Mesothelial cell of epicardium (in vitro differentiated cells): ENCODE data around the gene PTPRG. TPM values are rescaled to one million over a fixed set of nuclear protein-coding genes. Genes with fewer than 3 reads are reported as not detected.
A peak's percentile ranks its signal among the peaks of the same experiment; 100 is the strongest.

ENCODE experiments used
- DNase-seq, 2 experiments: peaks; one replicate each; pipeline ENCODE4 v3.0.0; 2021; ENCODE audit warnings: low spot score in 2 of 2; ENCODE audit not compliant: unreplicated experiment in 2 of 2
- H3K27ac Mint-ChIP-seq: 2 replicates; pipeline ENCODE4 v1.8.0; 2021; ENCODE audit warnings: mixed read lengths
- H3K27me3 Mint-ChIP-seq: 2 replicates; pipeline ENCODE4 v1.8.0; 2021; ENCODE audit warnings: low read depth, mixed read lengths
- H3K36me3 Mint-ChIP-seq: 2 replicates; pipeline ENCODE4 v1.8.0; 2021; ENCODE audit warnings: mixed read lengths
- H3K4me1 Mint-ChIP-seq: 2 replicates; pipeline ENCODE4 v1.8.0; 2021; ENCODE audit warnings: mixed read lengths
- H3K4me3 Mint-ChIP-seq: 2 replicates; pipeline ENCODE4 v1.8.0; 2021; ENCODE audit warnings: mild to moderate bottlenecking, moderate library complexity, mixed read lengths
- H3K9me3 Mint-ChIP-seq: 2 replicates; pipeline ENCODE4 v1.8.0; 2021; ENCODE audit warnings: mixed read lengths
- CTCF ChIP-seq: fragments of 200-600 bp; sonication (generic); IDR thresholded peaks from one replicate; pipeline ENCODE4 v1.5.0; 2021; ENCODE audit warnings: antibody characterized with exemption; ENCODE audit not compliant: unreplicated experiment
- total RNA-seq: library from RNA; stranded (reverse); gene quantifications from 3 replicates; pipeline ENCODE4 v1.2.1, GENCODE V29; 2021

The PTPRG gene
- total RNA-seq, 1 donor from 2014 or later = 40.4 TPM

- H3K9me3 Mint-ChIP-seq = no peaks in the 10 kb centered on the region
- no peaks in the 10 kb centered on the region for H3K36me3 Mint-ChIP-seq
- H3K4me1 Mint-ChIP-seq = no peaks in the 10 kb centered on the region
- H3K27me3 Mint-ChIP-seq = no peaks in the 10 kb centered on the region
- no peak overlapping the region for H3K4me3 Mint-ChIP-seq
- DNase-seq = no peak
- no peak for TF ChIP-seq CTCF
- H3K27ac Mint-ChIP-seq = no peak overlapping the region
Observed at GRCh38 chr3:62293051-62293780, 731.8 kb downstream of the PTPRG start.

- no peak overlapping the region for H3K4me3 Mint-ChIP-seq
- no peak for TF ChIP-seq CTCF
- no peak for DNase-seq
- no peaks in the 10 kb centered on the region for H3K27me3 Mint-ChIP-seq
- no peaks in the 10 kb centered on the region for H3K9me3 Mint-ChIP-seq
- no peaks in the 10 kb centered on the region for H3K36me3 Mint-ChIP-seq
- no peak overlapping the region for H3K27ac Mint-ChIP-seq
- H3K4me1 Mint-ChIP-seq = no peaks in the 10 kb centered on the region
Observed at GRCh38 chr3:62295571-62295970, 734.2 kb downstream of the PTPRG start.

- no peaks in the 10 kb centered on the region for H3K4me1 Mint-ChIP-seq
- no peak for DNase-seq
- peaks cover 14% of the 10 kb centered on the region for H3K36me3 Mint-ChIP-seq
- no peak overlapping the region for H3K4me3 Mint-ChIP-seq
- H3K27ac Mint-ChIP-seq = no peak overlapping the region
- peaks cover 34% of the 10 kb centered on the region for H3K9me3 Mint-ChIP-seq
- no peak for TF ChIP-seq CTCF
- no peaks in the 10 kb centered on the region for H3K27me3 Mint-ChIP-seq
Observed at GRCh38 chr3:62300617-62301016, 739.2 kb downstream of the PTPRG start.

GRCh38 chr3:62312201-62312600 is 750.8 kb downstream of the PTPRG start:
- Mint-ChIP-seq H3K9me3 (no peaks in the 10 kb centered on the region), H3K4me1 (no peaks in the 10 kb centered on the region), H3K36me3 (no peaks in the 10 kb centered on the region), H3K4me3 (no peak overlapping the region), H3K27ac (no peak overlapping the region), H3K27me3 (no peaks in the 10 kb centered on the region)
- no peak for DNase-seq
- TF ChIP-seq CTCF = no peak

- Mint-ChIP-seq H3K9me3 (peaks cover 4% of the 10 kb centered on the region), H3K4me3 (no peak overlapping the region), H3K36me3 (no peaks in the 10 kb centered on the region), H3K27me3 (no peaks in the 10 kb centered on the region), H3K27ac (no peak overlapping the region), H3K4me1 (peaks cover 4% of the 10 kb centered on the region)
- TF ChIP-seq CTCF = no peak
- DNase-seq = no peak
Observed at GRCh38 chr3:62316525-62316924, 755.2 kb downstream of the PTPRG start.

- H3K27ac Mint-ChIP-seq = peak overlapping the region; percentile 97
Observed at GRCh38 chr3:62318365-62318751, 757.0 kb downstream of the PTPRG start.

More at GRCh38 chr3:62318365-62318751, 757.0 kb downstream of the PTPRG start:
- Mint-ChIP-seq H3K9me3 (peaks cover 4% of the 10 kb centered on the region), H3K4me1 (peaks cover 4% of the 10 kb centered on the region), H3K27me3 (no peaks in the 10 kb centered on the region), H3K36me3 (no peaks in the 10 kb centered on the region), H3K4me3 (peak overlapping the region; percentile 96)
- no peak for DNase-seq
- TF ChIP-seq CTCF = no peak
